Hippocampal formation (tissue), 2 donors: ENCODE results near the gene NPLOC4.
"Not testable (repeated sequence)": the region's sequence is repeated elsewhere in the genome, so short reads cannot be mapped to it uniquely, and the experiment has no call there.

Source experiments
- DNase-seq, 2 donors: peaks; one replicate each; lab custom pipeline; 2025; lab: John Stamatoyannopoulos, UW

The NPLOC4 gene

DNA sequence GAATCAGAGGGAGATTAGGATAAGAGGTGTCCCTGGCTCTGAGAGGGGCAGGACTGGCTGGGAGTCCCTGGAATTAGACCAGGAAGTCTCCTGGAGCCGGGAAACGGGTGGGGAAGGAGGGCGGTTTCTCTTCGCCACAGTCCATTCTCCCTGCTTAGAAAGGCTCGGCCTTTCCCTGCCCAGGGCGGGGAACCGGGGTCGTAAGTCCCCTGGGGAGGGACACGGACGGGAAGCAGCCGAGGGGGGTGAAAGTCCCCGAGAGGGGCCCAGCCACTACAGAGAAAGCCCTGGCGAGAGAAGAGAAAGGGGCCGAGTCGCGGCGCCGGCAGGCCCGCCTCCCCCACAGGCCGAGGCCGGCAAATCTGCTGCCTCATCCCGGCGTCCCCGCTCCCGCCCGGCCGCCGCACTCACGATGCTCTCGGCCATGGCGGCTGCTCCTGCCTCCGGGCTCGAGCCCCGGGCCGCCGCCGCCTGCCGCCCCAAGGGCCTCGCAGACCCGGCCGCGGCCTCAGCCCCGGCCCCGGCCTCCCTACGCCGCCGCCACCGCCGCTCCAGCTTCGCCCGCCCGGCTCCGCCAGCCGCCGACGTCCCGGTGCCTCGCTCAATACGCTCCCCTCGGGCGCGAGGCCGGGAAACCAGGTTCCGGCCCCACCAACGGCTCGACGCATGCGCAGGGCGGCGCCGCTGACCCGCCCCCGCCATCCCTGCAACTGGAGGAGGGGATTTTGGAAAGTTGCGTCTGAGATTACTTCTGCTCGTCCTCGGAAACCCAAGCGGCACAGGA, at the start of gene NPLOC4, which contains the start of gene TSPAN10:
NPLOC4 (minus strand) TSS at position 608 of the 784 bp plus-strand sequence; CDS start at position 426, 182 bp downstream.
TSPAN10 (plus strand) TSS at position 692 of the 784 bp plus-strand sequence. CDS start 5,217 bp downstream, outside the sequence.
- DNase-seq: peak; percentile 59 to 79

DNA sequence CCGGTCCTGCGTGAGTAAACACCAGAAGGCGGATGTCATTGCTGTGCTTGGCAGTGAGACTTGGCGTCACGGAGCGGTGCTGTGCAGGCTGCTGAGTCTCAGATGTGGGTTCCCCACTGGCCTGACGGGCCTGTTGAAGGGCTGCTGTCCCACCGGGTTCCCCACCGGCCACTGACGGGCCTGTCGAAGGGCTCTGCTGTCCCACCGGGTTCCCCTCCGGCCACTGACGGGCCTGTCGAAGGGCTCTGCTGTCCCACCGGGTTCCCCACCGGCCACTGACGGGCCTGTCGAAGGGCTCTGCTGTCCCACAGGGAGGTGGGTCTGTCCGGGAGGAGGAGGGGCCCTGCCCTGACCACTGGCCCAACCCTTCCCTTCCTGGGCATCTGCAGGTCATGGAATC, 49.7 kb upstream of the NPLOC4 start:
- DNase-seq: no peak

DNA sequence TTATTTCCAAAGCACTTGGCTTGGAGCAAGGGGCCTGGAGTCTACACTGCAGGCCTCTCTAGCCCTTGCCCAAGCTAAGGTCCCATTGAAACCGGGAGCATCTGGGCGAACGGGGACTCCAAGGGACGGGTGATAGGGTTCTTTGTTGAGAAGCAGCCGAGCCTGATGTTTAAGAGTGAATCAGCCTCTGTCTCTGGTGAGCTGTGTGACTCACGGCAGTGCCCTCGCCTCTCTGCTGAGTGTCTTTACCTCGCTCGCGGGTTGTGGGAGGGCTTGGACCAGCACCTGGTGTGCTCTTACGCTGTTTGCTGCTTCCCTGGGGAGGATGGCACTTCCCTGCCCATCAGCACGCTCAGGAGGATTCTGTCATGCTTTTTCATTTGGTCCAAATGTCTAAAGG, 48.2 kb upstream of the NPLOC4 start:
- no peak for DNase-seq

DNA sequence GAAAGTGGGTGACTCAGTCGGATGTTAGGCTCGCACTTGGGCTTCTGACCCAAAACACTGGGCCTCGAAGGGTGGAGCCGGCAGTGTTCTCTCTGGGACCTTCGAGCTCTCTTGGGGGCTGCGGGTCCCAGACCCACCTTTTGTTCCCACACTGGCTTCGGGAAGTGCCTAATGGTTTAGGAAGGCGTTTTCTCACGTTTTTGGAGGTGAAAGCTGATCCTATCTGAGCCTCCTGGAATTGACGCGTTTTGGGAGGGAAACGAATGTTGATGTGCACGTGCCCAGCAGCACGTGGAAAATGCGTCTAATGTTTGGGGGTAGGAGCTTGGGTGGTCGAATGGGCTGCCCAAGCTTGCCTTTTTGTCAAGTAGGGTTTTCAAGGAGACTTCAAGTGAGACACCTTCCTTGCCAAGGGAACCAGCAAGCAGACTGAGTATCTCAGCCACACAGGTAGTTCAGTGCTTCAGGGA, 47.6 kb upstream of the NPLOC4 start:
- no peak for DNase-seq

DNA sequence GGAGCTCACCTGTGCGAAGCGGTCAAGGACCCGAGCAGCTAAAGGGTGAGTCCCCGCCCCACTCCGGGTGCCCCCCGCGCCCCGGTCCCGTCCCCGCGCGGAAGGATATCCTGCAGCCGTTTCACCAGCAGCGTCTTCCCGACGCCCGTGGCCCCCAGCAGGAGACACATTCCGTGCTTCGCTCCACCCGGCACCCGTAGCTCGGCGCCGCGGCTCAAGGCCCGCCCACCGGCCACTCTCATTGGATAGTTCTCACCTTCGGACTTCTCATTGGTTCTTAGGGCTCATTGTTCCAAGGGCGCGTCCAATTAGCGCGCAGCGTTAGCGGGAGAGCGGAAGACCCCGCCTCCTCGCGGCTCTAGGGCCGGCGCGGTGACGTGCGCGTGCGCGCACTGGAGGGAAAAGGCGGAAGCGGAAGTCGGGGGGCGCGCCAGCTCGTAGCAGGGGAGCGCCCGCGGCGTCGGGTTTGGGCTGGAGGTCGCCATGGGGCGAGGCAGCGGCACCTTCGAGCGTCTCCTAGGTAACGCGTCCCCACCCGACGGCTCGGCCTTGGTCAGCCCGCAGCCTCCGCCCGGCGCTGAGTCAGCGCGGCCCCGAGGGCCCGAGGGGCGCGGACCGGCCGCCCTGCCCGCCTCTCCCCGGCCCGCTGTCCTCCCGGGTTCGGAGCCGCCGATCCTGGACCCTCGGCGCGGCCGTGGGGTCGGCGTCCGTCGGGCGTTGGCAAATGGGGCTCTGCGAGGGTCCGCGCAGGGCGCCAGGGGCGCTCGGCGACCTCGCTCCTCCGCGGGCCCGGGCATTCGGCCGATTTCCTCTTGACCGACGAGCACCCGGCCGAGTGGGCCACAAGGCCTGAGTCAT, 46.9 kb upstream of the NPLOC4 start, which contains the start of the genes ARL16 and HGS:
ARL16 (minus strand) TSS at position 214 of the 858 bp plus-strand sequence; CDS start at position 170, 44 bp downstream.
HGS (plus strand) TSS at position 428 of the 858 bp plus-strand sequence; CDS start at position 484, 56 bp downstream.
- DNase-seq: peak; percentile 94 to 96

GRCh38 chr17:81683208-81683583, 46.3 kb upstream of the NPLOC4 start:
- no peak for DNase-seq

GRCh38 chr17:81682565-81683207, 45.8 kb upstream of the NPLOC4 start:
- DNase-seq: no peak

GRCh38 chr17:81681672-81682071, 44.8 kb upstream of the NPLOC4 start:
- no peak for DNase-seq

DNA sequence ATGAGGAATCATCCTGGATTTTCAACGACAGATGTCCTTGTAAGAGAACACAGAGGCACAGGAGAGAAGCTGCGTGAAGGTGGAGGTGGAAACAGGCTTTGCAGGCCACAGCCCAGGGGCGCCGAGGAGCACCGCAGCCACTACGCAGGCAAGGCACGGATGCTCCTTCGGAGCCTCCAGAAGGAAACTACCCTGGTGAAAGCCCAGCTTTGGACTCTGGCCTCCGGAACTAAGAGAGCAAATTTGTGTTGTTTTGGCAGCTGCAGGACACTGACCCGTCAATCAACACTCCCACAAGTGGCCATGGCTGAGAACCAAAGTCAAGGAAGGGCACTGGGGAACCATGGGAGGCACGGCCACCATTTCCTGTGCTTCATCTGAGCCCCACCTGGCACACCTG, 43.2 kb upstream of the NPLOC4 start:
- no peak for DNase-seq

DNA sequence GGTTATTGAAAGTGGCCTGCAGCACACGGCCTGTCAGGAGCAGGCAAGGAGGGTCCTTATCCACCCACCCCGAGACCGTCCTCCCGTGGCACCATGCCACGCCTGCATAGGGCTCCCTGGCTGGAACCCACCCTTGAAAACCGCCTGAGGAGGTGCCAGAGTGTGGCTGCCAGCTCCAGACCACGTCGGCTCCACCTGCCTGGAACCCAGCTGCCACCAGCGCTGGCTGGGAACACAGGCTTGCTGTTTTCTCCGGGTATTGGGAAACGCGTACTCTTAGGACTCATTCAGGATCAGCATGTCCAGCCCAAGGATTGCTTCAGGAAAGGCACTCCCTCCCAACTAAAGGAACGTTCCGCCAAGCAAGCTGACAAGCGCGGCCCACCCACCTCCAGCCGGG, 40.0 kb upstream of the NPLOC4 start:
- DNase-seq: no peak

DNA sequence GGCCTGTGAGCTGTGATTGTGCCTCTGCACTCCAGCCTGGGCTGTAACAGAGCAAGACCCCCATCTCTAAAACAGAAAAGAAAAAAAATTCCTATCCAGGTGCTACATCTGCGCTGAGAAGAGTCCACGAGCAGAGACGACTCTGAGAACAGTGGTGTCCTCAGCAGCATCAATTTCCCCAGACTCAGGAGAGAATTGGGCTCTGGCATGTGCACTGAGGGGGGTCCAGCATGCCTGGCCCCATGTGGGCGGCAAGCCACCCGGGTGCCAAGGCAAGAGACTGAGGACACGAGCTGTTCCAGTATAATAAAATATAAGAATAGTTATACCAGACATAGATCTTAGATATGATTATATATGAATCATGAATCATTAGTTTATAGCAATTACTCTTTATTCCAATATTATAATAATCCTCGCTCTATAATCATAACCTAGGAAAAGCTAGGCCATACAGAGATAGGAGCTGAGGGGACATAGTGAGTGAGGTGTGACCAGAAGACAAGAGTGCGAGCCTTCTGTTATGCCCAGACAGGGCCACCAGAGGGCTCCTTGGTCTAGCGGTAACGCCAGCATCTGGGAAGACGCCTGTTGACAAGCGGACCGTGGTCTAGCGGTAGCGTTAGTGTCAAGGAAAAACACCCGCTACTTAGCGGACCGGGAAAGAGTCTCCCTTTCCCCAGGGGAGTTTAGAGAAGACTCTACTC, 38.8 kb upstream of the NPLOC4 start:
- not testable (repeated sequence) for DNase-seq

- DNase-seq: no peak
Measured at GRCh38 chr17:81673561-81674258, 36.8 kb upstream of the NPLOC4 start.

DNA sequence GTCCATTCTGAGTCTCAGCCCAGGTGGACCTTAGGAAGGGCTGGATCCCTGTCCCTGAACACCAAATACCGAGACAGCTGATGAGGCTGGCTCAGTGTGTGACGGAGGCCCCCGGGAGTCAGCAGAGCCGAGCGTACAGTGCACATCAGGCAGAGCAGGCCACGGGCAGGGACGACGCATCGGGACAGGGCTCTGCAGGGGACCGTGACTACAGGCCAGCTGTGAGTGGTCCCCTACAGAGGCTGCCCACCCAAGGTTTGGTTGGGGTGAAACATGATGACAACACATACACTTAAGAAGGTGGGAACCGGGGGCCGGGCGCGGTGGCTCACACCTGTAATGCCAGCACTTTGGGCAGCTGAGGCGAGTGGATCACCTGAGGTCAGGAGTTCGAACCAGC, 36.0 kb upstream of the NPLOC4 start:
- DNase-seq: no peak

DNA sequence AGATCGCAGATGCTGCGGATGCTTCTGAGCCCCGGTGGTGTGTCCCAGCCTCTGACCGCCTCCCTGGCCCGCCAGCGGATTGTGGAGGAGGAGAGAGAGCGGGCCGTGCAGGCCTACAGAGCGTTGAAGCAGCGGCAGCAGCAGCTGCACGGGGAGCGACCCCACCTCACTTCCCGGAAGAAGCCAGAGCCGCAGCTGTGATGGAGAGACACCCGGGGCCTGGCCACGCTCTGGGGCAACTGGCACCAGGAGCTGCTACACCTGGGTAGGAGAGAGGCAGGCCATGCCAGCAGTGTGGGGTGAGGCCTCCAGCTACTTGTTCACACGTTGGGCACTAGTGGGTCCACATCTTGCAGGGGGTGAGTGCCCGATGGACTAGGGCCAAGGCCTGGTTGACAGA, 35.6 kb upstream of the NPLOC4 start:
- no peak for DNase-seq

GRCh38 chr17:81667754-81668153, 30.8 kb upstream of the NPLOC4 start:
- no peak for DNase-seq

- peak; percentile 92 to 93 for DNase-seq
Measured at GRCh38 chr17:81666342-81667191, 29.7 kb upstream of the NPLOC4 start, which contains the start of the genes CCDC137 and OXLD1. TSS of gene CCDC137 (plus strand) at chr17:81666737. CDS start at chr17:81666767, 30 bp downstream. TSS of gene OXLD1 (minus strand) at chr17:81666605. CDS start at chr17:81666577, 28 bp downstream.

DNA sequence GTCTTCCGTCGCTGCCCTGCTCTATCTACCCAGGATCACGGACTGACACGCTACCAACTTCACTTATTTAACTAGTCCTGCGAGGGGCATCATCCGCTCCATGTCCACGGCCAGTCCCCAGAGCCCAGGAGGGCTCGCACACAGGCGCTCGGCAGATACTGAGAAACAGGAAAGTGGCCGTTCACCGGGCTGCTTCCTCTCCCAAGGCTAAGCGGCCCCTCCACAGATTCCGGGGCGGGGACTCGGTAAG, 29.1 kb upstream of the NPLOC4 start:
- DNase-seq: no peak

DNA sequence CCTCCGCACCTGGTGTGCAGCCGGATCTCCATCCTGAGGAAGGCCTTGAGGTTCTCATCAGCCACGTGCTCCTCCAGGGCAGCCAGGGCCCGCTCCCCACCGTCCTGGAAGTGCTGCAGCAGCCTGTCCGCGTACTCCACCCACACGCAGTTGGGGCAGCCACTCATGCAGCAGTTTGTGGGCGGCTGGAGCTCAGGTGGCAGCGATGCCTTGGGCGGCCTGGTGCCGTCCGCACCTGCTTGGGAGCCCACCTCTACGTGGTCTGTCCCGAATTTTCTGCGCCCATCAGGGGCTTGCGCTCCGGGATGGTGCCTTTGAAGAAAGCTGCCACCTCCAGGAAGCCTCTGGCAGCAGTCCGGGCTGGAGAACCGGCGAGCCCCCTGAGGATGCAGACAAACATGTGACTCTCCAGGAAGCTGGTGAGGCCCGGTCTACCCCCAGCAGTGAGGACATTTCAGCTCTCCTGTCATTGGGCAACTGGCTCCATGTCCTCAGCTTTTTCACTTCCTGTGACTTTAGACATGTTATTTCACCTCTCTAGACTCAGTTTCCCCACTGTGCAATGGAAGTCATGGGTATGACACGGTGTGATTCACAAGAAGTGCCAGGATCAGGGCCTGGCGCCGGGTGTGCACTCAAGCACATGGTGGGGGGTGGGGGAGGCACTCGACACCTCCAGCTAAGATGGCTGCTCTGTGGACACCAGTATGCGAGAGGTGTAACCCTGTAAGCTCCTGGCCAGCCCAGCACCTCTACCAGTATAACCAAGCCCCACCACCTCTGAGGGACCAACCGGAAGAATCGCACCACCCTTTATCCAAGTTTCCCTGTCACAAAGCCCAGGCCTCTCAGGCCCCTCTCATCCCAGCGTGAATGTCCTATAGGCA, 28.5 kb upstream of the NPLOC4 start:
- no peak for DNase-seq

- no peak for DNase-seq
Measured at GRCh38 chr17:81664051-81664470, 27.1 kb upstream of the NPLOC4 start.
